HG03025 (cell line): ENCODE measurements around the gene TAF1D.
"Not testable (repeated sequence)": the region's sequence is repeated elsewhere in the genome, so short reads cannot be mapped to it uniquely, and the experiment has no call there.

Experiments
- ATAC-seq: cut with Tn5 transposase; IDR thresholded peaks from one replicate; pipeline ENCODE4 v1.9.1; 2021; ENCODE audit warnings: mild to moderate bottlenecking, moderate library complexity; ENCODE audit not compliant: unreplicated experiment, low FRiP score

Gene TAF1D

GRCh38 chr11:93741094-93741881, at the start of gene TAF1D, which contains the start of gene C11orf54:
TSS of gene TAF1D (minus strand) at chr11:93741495. CDS start at chr11:93739304, 2,191 bp downstream.
TSS of gene C11orf54 (plus strand) at chr11:93741672. CDS start at chr11:93747394, 5,722 bp downstream.
- peak; percentile 88 for ATAC-seq

GRCh38 chr11:93784935-93785360, 43.7 kb upstream of the TAF1D start:
- peak; percentile 28 for ATAC-seq

- ATAC-seq: peak; percentile 98
These were observed 43.0 kb upstream of the TAF1D start, which contains the start of gene MED17 for GRCh38 chr11:93784145-93784934. TSS of gene MED17 (plus strand) at chr11:93784282. CDS start at chr11:93784514, 232 bp downstream.

GRCh38 chr11:93783765-93784144, 42.5 kb upstream of the TAF1D start:
- ATAC-seq: peak; percentile 41

GRCh38 chr11:93783362-93783761, 42.1 kb upstream of the TAF1D start:
- no peak for ATAC-seq

- no peak for ATAC-seq
These were observed 34.0 kb upstream of the TAF1D start for GRCh38 chr11:93775289-93775688.

- ATAC-seq: not testable (repeated sequence)
These were observed 33.3 kb upstream of the TAF1D start for GRCh38 chr11:93774560-93774959.

- no peak for ATAC-seq
These were observed 32.4 kb upstream of the TAF1D start for GRCh38 chr11:93773601-93774200.

GRCh38 chr11:93773045-93773477, 31.8 kb upstream of the TAF1D start:
- no peak for ATAC-seq

GRCh38 chr11:93772123-93772522, 30.8 kb upstream of the TAF1D start:
- no peak for ATAC-seq

GRCh38 chr11:93770160-93770559, 28.9 kb upstream of the TAF1D start:
- ATAC-seq: no peak

- ATAC-seq: no peak
These were observed 25.7 kb upstream of the TAF1D start for GRCh38 chr11:93767018-93767417.

GRCh38 chr11:93766504-93766903, 25.2 kb upstream of the TAF1D start:
- ATAC-seq: no peak

GRCh38 chr11:93765551-93765950, 24.3 kb upstream of the TAF1D start:
- no peak for ATAC-seq

GRCh38 chr11:93761910-93762309, 20.6 kb upstream of the TAF1D start:
- ATAC-seq: no peak

- not testable (repeated sequence) for ATAC-seq
These were observed 17.8 kb upstream of the TAF1D start for GRCh38 chr11:93759123-93759522.

- ATAC-seq: no peak
These were observed 16.9 kb upstream of the TAF1D start for GRCh38 chr11:93757924-93758865.

- ATAC-seq: no peak
These were observed 16.0 kb upstream of the TAF1D start for GRCh38 chr11:93757301-93757700.

GRCh38 chr11:93756748-93757147, 15.5 kb upstream of the TAF1D start:
- ATAC-seq: no peak

- no peak for ATAC-seq
These were observed 11.9 kb upstream of the TAF1D start for GRCh38 chr11:93753241-93753640.
